Epithelial cell of alveolus of lung (primary cell): ENCODE results near the gene PIK3C2G. TPM values are rescaled to one million over a fixed set of nuclear protein-coding genes. Genes with fewer than 3 reads are reported as not detected.

Experiments used
- total RNA-seq: library from RNA; depleted of rRNA; stranded (reverse); fragments of >200 nt; gene quantifications from 2 replicates; pipeline ENCODE4 v1.2.1, GENCODE V29; 2015

The PIK3C2G gene
- total RNA-seq: 0.13 TPM in 1 of 2 replicates, not detected in the other

DNA sequence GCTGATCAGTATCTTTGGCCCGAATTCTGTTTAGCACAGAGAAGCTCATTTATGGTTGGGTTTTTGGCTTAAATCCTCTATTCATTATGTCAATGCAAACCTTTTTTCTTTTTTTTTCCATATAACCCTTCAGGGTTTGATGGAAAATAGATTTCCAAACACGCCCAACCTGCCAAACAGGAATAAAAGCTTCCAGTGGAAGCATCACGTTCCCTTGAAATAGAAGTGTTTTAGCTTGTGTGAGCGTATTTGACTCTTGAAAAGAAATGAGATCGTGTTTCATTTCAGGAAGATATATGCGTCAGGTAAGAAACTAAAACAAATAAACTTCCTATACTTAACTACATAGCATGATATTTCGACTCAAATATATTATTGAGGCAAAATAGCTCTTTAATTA is at the start of gene PIK3C2G:
TSS of gene PIK3C2G (plus strand) at position 246 of the 400 bp plus-strand sequence. CDS start 20,564 bp downstream, outside the sequence.

Other genes with a start within 250 kb of the PIK3C2G start
- gene RERGL, start 171.3 kb upstream of the PIK3C2G start, total RNA-seq: not detected in 2 replicates